MM.1S (cell line): ENCODE results near the gene NUBP2.

Source experiments
- EZH2 ChIP-seq: fragments of 300-600 bp; sonication (generic); optimal IDR thresholded peaks from 2 replicates; pipeline ENCODE3; 2017; ENCODE audit warnings: low read depth, mild to moderate bottlenecking, antibody characterized with exemption, low read length, mixed read lengths
- TF ChIP-seq, protein P1 (sequence below): fragments of 300-600 bp; sonication (generic); IDR thresholded peaks from 2 replicates; pipeline ENCODE4 v1.5.1; 2016; ENCODE audit warnings: antibody characterized with exemption, low read length, mixed read lengths

DNA sequence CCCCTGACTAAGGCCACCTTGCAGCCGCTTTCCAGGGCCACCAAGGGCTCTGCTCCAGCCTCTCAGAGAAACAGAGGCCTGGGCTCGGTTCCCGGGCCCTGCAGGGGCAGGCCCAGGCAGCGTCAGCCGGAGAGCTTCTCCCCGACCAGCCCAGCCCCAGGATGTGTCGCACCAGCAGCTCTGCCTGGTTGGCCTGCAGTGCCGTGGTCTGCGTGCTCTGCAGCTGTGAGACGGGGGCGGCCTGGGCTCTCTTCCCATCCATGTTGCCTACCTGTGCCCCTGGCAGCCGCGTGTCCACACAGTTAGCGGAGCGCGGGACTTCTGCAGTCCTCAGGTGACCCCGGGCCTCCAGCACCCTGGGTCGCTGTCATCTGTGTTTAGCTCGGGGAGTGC lies 5.9 kb downstream of the NUBP2 start:
- TF ChIP-seq, protein P1, sequence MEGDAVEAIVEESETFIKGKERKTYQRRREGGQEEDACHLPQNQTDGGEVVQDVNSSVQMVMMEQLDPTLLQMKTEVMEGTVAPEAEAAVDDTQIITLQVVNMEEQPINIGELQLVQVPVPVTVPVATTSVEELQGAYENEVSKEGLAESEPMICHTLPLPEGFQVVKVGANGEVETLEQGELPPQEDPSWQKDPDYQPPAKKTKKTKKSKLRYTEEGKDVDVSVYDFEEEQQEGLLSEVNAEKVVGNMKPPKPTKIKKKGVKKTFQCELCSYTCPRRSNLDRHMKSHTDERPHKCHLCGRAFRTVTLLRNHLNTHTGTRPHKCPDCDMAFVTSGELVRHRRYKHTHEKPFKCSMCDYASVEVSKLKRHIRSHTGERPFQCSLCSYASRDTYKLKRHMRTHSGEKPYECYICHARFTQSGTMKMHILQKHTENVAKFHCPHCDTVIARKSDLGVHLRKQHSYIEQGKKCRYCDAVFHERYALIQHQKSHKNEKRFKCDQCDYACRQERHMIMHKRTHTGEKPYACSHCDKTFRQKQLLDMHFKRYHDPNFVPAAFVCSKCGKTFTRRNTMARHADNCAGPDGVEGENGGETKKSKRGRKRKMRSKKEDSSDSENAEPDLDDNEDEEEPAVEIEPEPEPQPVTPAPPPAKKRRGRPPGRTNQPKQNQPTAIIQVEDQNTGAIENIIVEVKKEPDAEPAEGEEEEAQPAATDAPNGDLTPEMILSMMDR: no peak
- TF ChIP-seq EZH2: no peak
